HCT116 (cell line): ENCODE results near the gene ABCA1. TPM values are rescaled to one million over a fixed set of nuclear protein-coding genes. Genes with fewer than 3 reads are reported as not detected.
"Not testable (repeated sequence)": the region's sequence is repeated elsewhere in the genome, so short reads cannot be mapped to it uniquely, and the experiment has no call there.

Source experiments
- ATAC-seq: fragments of 200-7000 bp; cut with Tn5 transposase; 2 replicates; pipeline ENCODE4 v1.9.1; 2020; ENCODE audit warnings: mild to moderate bottlenecking, moderate library complexity
- BruUV-seq: library from RNA; stranded (reverse); fragments of 400-500 nt; replicated peaks from 2 replicates; lab custom pipeline; 2021; lab: Mats Ljungman, UMichigan
- CTCF ChIA-PET: fragments of 300-600 bp; sonication (Branson Sonifier 250); formaldehyde crosslinking; loops from one replicate; lab custom pipeline; 2021; ENCODE audit warnings: antibody characterized with exemption; lab: Charles Lee
- POLR2A ChIA-PET: fragments of 300-600, 350-600 bp; sonication (Branson Sonifier 250); formaldehyde crosslinking; loops from one replicate; lab custom pipeline; 2021; ENCODE audit warnings: antibody characterized with exemption; lab: Charles Lee
- RAD21 ChIA-PET, 2 experiments: fragments of 300-600 bp; sonication (Branson Sonifier 250); formaldehyde crosslinking; loops; one replicate each; lab custom pipeline; 2023; ENCODE audit warnings: low total read pairs in 2 of 2; ENCODE audit not compliant: uncharacterized antibody in 2 of 2, unreplicated experiment in 2 of 2, low non-redundant PET in 1 of 2; lab: Charles Lee
- DNase-seq: peaks from one replicate; pipeline ENCODE4 v3.0.0-alpha.2; 2010; ENCODE audit warnings: low read depth, low spot score
- H2AFZ ChIP-seq: fragments of 200-600 bp; shearing (Covaris generic), sonication (generic); 2 replicates; pipeline ENCODE4 v1.6.1; 2017; ENCODE audit warnings: low read depth, mixed run types, mixed read lengths, antibody characterized with exemption, low read length; ENCODE audit not compliant: poor library complexity, severe bottlenecking
- H3K27ac ChIP-seq: 2 replicates; pipeline ENCODE4 v1.5.1; 2012; ENCODE audit warnings: low read depth, low read length
- H3K27me3 ChIP-seq: fragments of 200-600 bp; sonication (generic); 2 replicates; pipeline ENCODE4 v1.6.1; 2016; ENCODE audit warnings: mixed run types, low read length, mixed read lengths; ENCODE audit not compliant: insufficient read depth
- H3K36me3 ChIP-seq, 2 experiments: fragments of 200-500 bp in 1 of 2; fragments of 200-600 bp in 1 of 2; sonication (Bioruptor generic) in 1 of 2; sonication (generic) in 1 of 2; 2 replicates each; pipeline versions ENCODE4 v1.5.1 to v1.6.1; 2014 to 2016; ENCODE audit warnings: low read length in 2 of 2, inconsistent platforms in 1 of 2, mixed read lengths in 1 of 2, mixed run types in 1 of 2; ENCODE audit not compliant: insufficient read depth in 2 of 2, control insufficient read depth in 1 of 2
- H3K4me1 ChIP-seq, 2 experiments: fragments of 200-600 bp in 1 of 2; sonication (generic) in 1 of 2; 2 replicates each; pipeline versions ENCODE4 v1.5.1 to v1.6.1; 2012 to 2017; ENCODE audit warnings: low read length in 2 of 2, inconsistent platforms in 1 of 2, mild to moderate bottlenecking in 1 of 2, mixed read lengths in 1 of 2, mixed run types in 1 of 2, moderate library complexity in 1 of 2; ENCODE audit not compliant: insufficient read depth in 2 of 2, control insufficient read depth in 1 of 2
- H3K4me2 ChIP-seq: fragments of 200-600 bp; sonication (generic); 2 replicates; pipeline ENCODE4 v1.6.1; 2017; ENCODE audit warnings: mixed run types, low read length, mixed read lengths
- H3K4me3 ChIP-seq, 2 experiments: fragments of 200-600 bp in 1 of 2; sonication (generic) in 1 of 2; replicated peaks in 1 of 2; 2 replicates each; pipeline ENCODE4 v1.5.1; 2011 to 2016; ENCODE audit warnings: low read length in 2 of 2, control low read depth in 1 of 2, low read depth in 1 of 2, mild to moderate bottlenecking in 1 of 2, mixed read lengths in 1 of 2, mixed run types in 1 of 2
- H3K79me2 ChIP-seq: fragments of 200-600 bp; sonication (generic); 2 replicates; pipeline ENCODE4 v1.6.1; 2017; ENCODE audit warnings: mild to moderate bottlenecking, mixed run types, low read length, moderate library complexity, mixed read lengths; ENCODE audit not compliant: insufficient read depth
- H3K9ac ChIP-seq: fragments of 200-600 bp; sonication (generic); 2 replicates; pipeline ENCODE4 v1.6.1; 2016; ENCODE audit warnings: low read length, mixed read lengths
- H3K9me2 ChIP-seq: fragments of 200-600 bp; sonication (generic), shearing (Covaris generic); 2 replicates; pipeline ENCODE4 v1.6.1; 2017; ENCODE audit warnings: mixed run types, mild to moderate bottlenecking, moderate library complexity; ENCODE audit not compliant: insufficient read depth
- H3K9me3 ChIP-seq, 2 experiments: fragments of 200-500 bp in 1 of 2; fragments of 200-600 bp in 1 of 2; sonication (Bioruptor generic) in 1 of 2; sonication (generic) in 1 of 2; 2 replicates each; pipeline ENCODE4 v1.6.1; 2014 to 2017; ENCODE audit warnings: low read length in 2 of 2, mixed read lengths in 2 of 2, inconsistent platforms in 1 of 2, low read depth in 1 of 2, mild to moderate bottlenecking in 1 of 2, mixed run types in 1 of 2, moderate library complexity in 1 of 2; ENCODE audit not compliant: control insufficient read depth in 1 of 2, insufficient read depth in 1 of 2
- H4K20me1 ChIP-seq: fragments of 200-600 bp; sonication (generic), shearing (Covaris generic); 2 replicates; pipeline ENCODE4 v1.6.1; 2017; ENCODE audit warnings: mixed run types, mild to moderate bottlenecking, moderate library complexity; ENCODE audit not compliant: insufficient read depth
- CBX3 ChIP-seq: IDR thresholded peaks from 2 replicates; pipeline ENCODE4 v1.6.1; 2012; ENCODE audit warnings: low read depth
- EGR1 ChIP-seq: IDR thresholded peaks from 2 replicates; pipeline ENCODE4 v1.6.1; 2012; ENCODE audit warnings: low read depth
- ELF1 ChIP-seq: IDR thresholded peaks from 2 replicates; pipeline ENCODE4 v1.6.1; 2012; ENCODE audit warnings: low read depth, borderline replicate concordance
- EZH2phosphoT487 ChIP-seq: fragments of 200-600 bp; IDR thresholded peaks from 2 replicates; pipeline ENCODE4 v1.6.1; 2018; ENCODE audit warnings: antibody characterized with exemption, borderline replicate concordance
- FOSL1 ChIP-seq: IDR thresholded peaks from 2 replicates; pipeline ENCODE4 v1.6.1; 2012; ENCODE audit warnings: low read depth
- JUND ChIP-seq: IDR thresholded peaks from 2 replicates; pipeline ENCODE4 v1.6.1; 2012
- MAX ChIP-seq: IDR thresholded peaks from 2 replicates; pipeline ENCODE4 v1.6.1; 2012
- POLR2AphosphoS5 ChIP-seq: IDR thresholded peaks from 2 replicates; pipeline ENCODE4 v1.6.1; 2011; ENCODE audit warnings: mild to moderate bottlenecking, low read depth, low read length, moderate library complexity
- RAD21 ChIP-seq: IDR thresholded peaks from 2 replicates; pipeline ENCODE4 v1.6.1; 2012; ENCODE audit warnings: low read depth, mild to moderate bottlenecking
- SIN3A ChIP-seq: IDR thresholded peaks from 2 replicates; pipeline ENCODE4 v1.6.1; 2012; ENCODE audit warnings: low read depth
- SP1 ChIP-seq: IDR thresholded peaks from 2 replicates; pipeline ENCODE4 v1.6.1; 2012; ENCODE audit warnings: low read depth
- SRF ChIP-seq: IDR thresholded peaks from 2 replicates; pipeline ENCODE4 v1.6.1; 2012; ENCODE audit warnings: low read depth
- TCF7L2 ChIP-seq: IDR thresholded peaks from 2 replicates; pipeline ENCODE4 v1.7.0; 2011; ENCODE audit warnings: borderline replicate concordance, inconsistent platforms; ENCODE audit not compliant: insufficient read depth, insufficient read length; ENCODE audit errors: extremely low read depth
- YY1 ChIP-seq: IDR thresholded peaks from 2 replicates; pipeline ENCODE4 v1.6.1; 2011; ENCODE audit warnings: low read length, low read depth, moderate library complexity, mild to moderate bottlenecking; ENCODE audit not compliant: insufficient replicate concordance; ENCODE audit errors: extremely low read depth
- ZFX ChIP-seq: fragments of 450-650 bp; IDR thresholded peaks from 2 replicates; pipeline ENCODE4 v1.6.1; 2017
- ZNF274 ChIP-seq: fragments of 200-500 bp; sonication (Bioruptor generic); IDR thresholded peaks from 2 replicates; pipeline ENCODE4 v1.6.1; 2014; ENCODE audit warnings: mild to moderate bottlenecking, low read depth, low read length, inconsistent platforms
- intact Hi-C: fragments of 100-400 bp; cut with micrococcal nuclease; formaldehyde crosslinking; loops from 2 replicates; pipeline ENCODE4 v1.10.0; 2022
- total RNA-seq: library from RNA; stranded (reverse); gene quantifications from one replicate; pipeline ENCODE4 v1.2.1, GENCODE V29; 2021; ENCODE audit not compliant: unreplicated experiment

ABCA1 gene
- total RNA-seq, 1 experiment from 2014 or later: 0.89 TPM

GRCh38 chr9:104960662-104961061 is 32.7 kb upstream of the ABCA1 start:
- no peaks in the 10 kb centered on the region for H3K79me2 ChIP-seq
- TF ChIP-seq SP1 (no peak), EZH2phosphoT487 (no peak), JUND (no peak), MAX (no peak), TCF7L2 (no peak), SRF (no peak), ZNF274 (no peak), POLR2AphosphoS5 (no peak), CBX3 (no peak)
- POLR2A ChIA-PET: no interaction called here
- no peaks in the 10 kb centered on the region for H3K9me3 ChIP-seq
- CTCF ChIA-PET: no interaction called here
- no peaks in the 10 kb centered on the region for H3K27me3 ChIP-seq
- no peak overlapping the region for H2AFZ ChIP-seq
- H3K36me3 ChIP-seq: no peaks in the 10 kb centered on the region
- intact Hi-C loops: no loop called here
- RAD21 ChIA-PET: no interaction called here
- no peak overlapping the region for H3K27ac ChIP-seq
- ATAC-seq (no peak), DNase-seq (no peak)
- H3K4me2 ChIP-seq: no peak overlapping the region
- no peaks in the 10 kb centered on the region for H4K20me1 ChIP-seq
- H3K9ac ChIP-seq: no peak overlapping the region
- H3K4me3 ChIP-seq: no peak overlapping the region
- BruUV-seq: no TSS peak
- peaks cover 0 to 4% of the 10 kb centered on the region in 2 experiments; a peak in 2 of 4 replicates for H3K4me1 ChIP-seq
- no peaks in the 10 kb centered on the region for H3K9me2 ChIP-seq

- H3K9me2 ChIP-seq: no peaks in the 10 kb centered on the region
- peaks cover 0 to 4% of the 10 kb centered on the region in 2 experiments; a peak in 2 of 4 replicates for H3K4me1 ChIP-seq
- H4K20me1 ChIP-seq: no peaks in the 10 kb centered on the region
- intact Hi-C loops: no loop called here
- H3K4me2 ChIP-seq: no peak overlapping the region
- no peak overlapping the region for H3K27ac ChIP-seq
- no peaks in the 10 kb centered on the region for H3K36me3 ChIP-seq
- H3K79me2 ChIP-seq: no peaks in the 10 kb centered on the region
- DNase-seq (no peak), ATAC-seq (no peak)
- BruUV-seq: no TSS peak
- ChIA-PET POLR2A (no interaction called here), CTCF (no interaction called here), RAD21 (no interaction called here)
- H3K27me3 ChIP-seq: no peaks in the 10 kb centered on the region
- H3K9ac ChIP-seq: no peak overlapping the region
- TF ChIP-seq FOSL1 (no peak), CBX3 (no peak), ZNF274 (no peak), YY1 (no peak), ELF1 (no peak), RAD21 (no peak), JUND (no peak), SRF (no peak), POLR2AphosphoS5 (no peak), SP1 (no peak), EGR1 (no peak), TCF7L2 (no peak), SIN3A (no peak), ZFX (no peak)
- TF ChIP-seq, all 23 proteins: peak for 0
- Histone ChIP-seq H3K9me3 (no peaks in the 10 kb centered on the region), H2AFZ (no peak overlapping the region), H3K4me3 (no peak overlapping the region)
Measured at GRCh38 chr9:104958751-104959150, 30.8 kb upstream of the ABCA1 start.

- RAD21 ChIA-PET, H3K79me2 ChIP-seq, H3K9me2 ChIP-seq, POLR2A ChIA-PET, H3K9ac ChIP-seq, H3K36me3 ChIP-seq, intact Hi-C loops, CTCF ChIA-PET, H3K4me1 ChIP-seq, H3K4me2 ChIP-seq, H4K20me1 ChIP-seq, H3K27ac ChIP-seq, H3K9me3 ChIP-seq, ATAC-seq, H3K4me3 ChIP-seq, H2AFZ ChIP-seq, BruUV-seq, DNase-seq, H3K27me3 ChIP-seq: not testable (repeated sequence)
Measured at GRCh38 chr9:104958006-104958405, 30.1 kb upstream of the ABCA1 start.
